Measurements from ENCODE around the gene CYTL1.
"Not testable (repeated sequence)": the region's sequence is repeated elsewhere in the genome, so short reads cannot be mapped to it uniquely, and the experiment has no call there.

The CYTL1 gene

GRCh38 chr4:5034206-5034605 lies 14.9 kb upstream of the CYTL1 start:
- in situ Hi-C loops (cut with MboI; ENCODE audit: low sequenced_read_pairs), result no loop called here

- in situ Hi-C loops (cut with MboI; ENCODE audit: low sequenced_read_pairs), result no loop called here
Measured at GRCh38 chr4:5033281-5033841, 14.1 kb upstream of the CYTL1 start.

- in situ Hi-C loops (cut with MboI; ENCODE audit: low sequenced_read_pairs), result no loop called here
Measured at GRCh38 chr4:5032813-5033212, 13.6 kb upstream of the CYTL1 start.

- in situ Hi-C loops (cut with MboI; ENCODE audit: low sequenced_read_pairs), result no loop called here
Measured at GRCh38 chr4:5030927-5031326, 11.7 kb upstream of the CYTL1 start.

GRCh38 chr4:5030221-5030620 lies 11.0 kb upstream of the CYTL1 start:
- in situ Hi-C loops (cut with MboI; ENCODE audit: low sequenced_read_pairs), result no loop called here

GRCh38 chr4:5029447-5029846 lies 10.2 kb upstream of the CYTL1 start:
- in situ Hi-C loops (cut with MboI; ENCODE audit: low sequenced_read_pairs), result no loop called here

GRCh38 chr4:5028480-5028879 lies 9.2 kb upstream of the CYTL1 start:
- in situ Hi-C loops (cut with MboI; ENCODE audit: low sequenced_read_pairs), result no loop called here

GRCh38 chr4:5027346-5027745 lies 8.1 kb upstream of the CYTL1 start:
- in situ Hi-C loops (cut with MboI; ENCODE audit: low sequenced_read_pairs), result no loop called here

- in situ Hi-C loops (cut with MboI; ENCODE audit: low sequenced_read_pairs), result no loop called here
Measured at GRCh38 chr4:5026371-5026770, 7.1 kb upstream of the CYTL1 start.

- in situ Hi-C loops (cut with MboI; ENCODE audit: low sequenced_read_pairs), result no loop called here
Measured at GRCh38 chr4:5024673-5025072, 5.4 kb upstream of the CYTL1 start.

GRCh38 chr4:5021546-5021945 lies 2.3 kb upstream of the CYTL1 start:
- in situ Hi-C loops (cut with MboI; ENCODE audit: low sequenced_read_pairs), result no loop called here

- in situ Hi-C loops (cut with MboI; ENCODE audit: low sequenced_read_pairs), result no loop called here
Measured at GRCh38 chr4:5020341-5020740, 1.1 kb upstream of the CYTL1 start.

GRCh38 chr4:5019796-5020195 lies 538 bp upstream of the CYTL1 start:
- in situ Hi-C loops (cut with MboI; ENCODE audit: low sequenced_read_pairs), result no loop called here

GRCh38 chr4:5018603-5019002 lies 655 bp downstream of the CYTL1 start:
- in situ Hi-C loops (cut with MboI; ENCODE audit: low sequenced_read_pairs), result no loop called here

- in situ Hi-C loops (cut with MboI; ENCODE audit: low sequenced_read_pairs), result no loop called here
Measured at GRCh38 chr4:5018096-5018495, 1.2 kb downstream of the CYTL1 start.

GRCh38 chr4:5014007-5014682 lies 5.1 kb downstream of the CYTL1 start:
- in situ Hi-C loops (cut with MboI; ENCODE audit: low sequenced_read_pairs), result no loop called here

- in situ Hi-C loops (cut with MboI; ENCODE audit: low sequenced_read_pairs), result no loop called here
Measured at GRCh38 chr4:5012958-5013357, 6.3 kb downstream of the CYTL1 start.

GRCh38 chr4:5012244-5012898 lies 6.9 kb downstream of the CYTL1 start:
- in situ Hi-C loops (cut with MboI; ENCODE audit: low sequenced_read_pairs), result no loop called here

GRCh38 chr4:5010984-5011383 lies 8.3 kb downstream of the CYTL1 start:
- in situ Hi-C loops (cut with MboI; ENCODE audit: low sequenced_read_pairs), result no loop called here

- in situ Hi-C loops (cut with MboI; ENCODE audit: low sequenced_read_pairs), result no loop called here
Measured at GRCh38 chr4:5009796-5010195, 9.5 kb downstream of the CYTL1 start.

- in situ Hi-C loops (cut with MboI; ENCODE audit: low sequenced_read_pairs), result not testable (repeated sequence)
Measured at GRCh38 chr4:5006932-5007331, 12.3 kb downstream of the CYTL1 start.

- in situ Hi-C loops (cut with MboI; ENCODE audit: low sequenced_read_pairs), result no loop called here
Measured at GRCh38 chr4:5004496-5004895, 14.8 kb downstream of the CYTL1 start.
